SKM-1 treated with dmso at 0.1 percent for 144 hours (cell line): Measurements from ENCODE around the gene GBGT1.

ENCODE experiments used
- DNase-seq: peaks from one replicate; lab custom pipeline; 2025; ENCODE audit not compliant: unreplicated experiment; lab: John Stamatoyannopoulos, UW

The GBGT1 gene

GRCh38 chr9:133166392-133166791 is 2.7 kb upstream of the GBGT1 start:
- no peak for DNase-seq

- DNase-seq, result no peak
Observed at GRCh38 chr9:133165452-133165730, 1.7 kb upstream of the GBGT1 start.

GRCh38 chr9:133164191-133164590 is 477 bp upstream of the GBGT1 start:
- no peak for DNase-seq

GRCh38 chr9:133162861-133163503 is 732 bp downstream of the GBGT1 start:
- DNase-seq, result no peak

- no peak for DNase-seq
Observed at GRCh38 chr9:133161547-133161950, 2.2 kb downstream of the GBGT1 start.

- DNase-seq, result peak; percentile 70
Observed at GRCh38 chr9:133160742-133161546, 2.8 kb downstream of the GBGT1 start.

GRCh38 chr9:133158695-133159094 is 5.0 kb downstream of the GBGT1 start:
- no peak for DNase-seq

GRCh38 chr9:133155156-133155555 is 8.6 kb downstream of the GBGT1 start:
- DNase-seq, result no peak

GRCh38 chr9:133154097-133154989 is 9.4 kb downstream of the GBGT1 start:
- no peak for DNase-seq

- no peak for DNase-seq
Observed at GRCh38 chr9:133153227-133154096, 10.3 kb downstream of the GBGT1 start.

GRCh38 chr9:133151601-133152525 is 11.9 kb downstream of the GBGT1 start:
- no peak for DNase-seq

- no peak for DNase-seq
Observed at GRCh38 chr9:133151041-133151440, 12.7 kb downstream of the GBGT1 start.

- peak; percentile 90 for DNase-seq
Observed at GRCh38 chr9:133149130-133150015, 14.3 kb downstream of the GBGT1 start.

- DNase-seq, result peak; percentile 27
Observed at GRCh38 chr9:133148199-133149129, 15.2 kb downstream of the GBGT1 start.

GRCh38 chr9:133147412-133148198 is 16.1 kb downstream of the GBGT1 start:
- peak; percentile 54 for DNase-seq

GRCh38 chr9:133146746-133147411 is 16.8 kb downstream of the GBGT1 start:
- DNase-seq, result no peak
